Mucosa of stomach (tissue), 1 donor: ENCODE data around the gene NTN4.
"Not testable (repeated sequence)": the region's sequence is repeated elsewhere in the genome, so short reads cannot be mapped to it uniquely, and the experiment has no call there.

Experiments
- H3K27me3 ChIP-seq: one replicate; pipeline ENCODE4 v1.7.0; 2013; ENCODE audit warnings: mild to moderate bottlenecking, low read length; ENCODE audit not compliant: control insufficient read depth, insufficient read depth
- H3K36me3 ChIP-seq: one replicate; pipeline ENCODE4 v1.7.0; 2013; ENCODE audit warnings: low read length; ENCODE audit not compliant: control insufficient read depth, insufficient read depth
- H3K4me1 ChIP-seq: one replicate; pipeline ENCODE4 v1.7.0; 2013; ENCODE audit warnings: mild to moderate bottlenecking, low read length; ENCODE audit not compliant: control insufficient read depth, insufficient read depth
- H3K4me3 ChIP-seq: one replicate; pipeline ENCODE4 v1.7.0; 2013; ENCODE audit warnings: low read length
- H3K9ac ChIP-seq: one replicate; pipeline ENCODE4 v1.7.0; 2013; ENCODE audit warnings: mild to moderate bottlenecking, low read length, moderate library complexity
- H3K9me3 ChIP-seq: one replicate; pipeline ENCODE4 v1.7.0; 2013; ENCODE audit warnings: mild to moderate bottlenecking, low read length, moderate library complexity; ENCODE audit not compliant: control insufficient read depth
- donor health status: Pancreatic carcinoma.

Gene NTN4

GRCh38 chr12:95623554-95624170, 166.9 kb downstream of the NTN4 start:
- no peak overlapping the region for H3K4me3 ChIP-seq
- H3K27me3 ChIP-seq: no peaks in the 10 kb centered on the region
- H3K9me3 ChIP-seq: no peaks in the 10 kb centered on the region
- peaks cover 49% of the 10 kb centered on the region for H3K4me1 ChIP-seq
- H3K36me3 ChIP-seq: no peaks in the 10 kb centered on the region
- peak overlapping the region; percentile 0 for H3K9ac ChIP-seq

- Histone ChIP-seq H3K27me3 (no peaks in the 10 kb centered on the region), H3K9ac (no peak overlapping the region), H3K9me3 (no peaks in the 10 kb centered on the region), H3K4me1 (peaks cover 43% of the 10 kb centered on the region), H3K36me3 (no peaks in the 10 kb centered on the region), H3K4me3 (no peak overlapping the region)
These were observed 167.7 kb downstream of the NTN4 start for GRCh38 chr12:95622879-95623278.

GRCh38 chr12:95621725-95622124, 168.8 kb downstream of the NTN4 start:
- Histone ChIP-seq H3K4me3 (no peak overlapping the region), H3K9ac (no peak overlapping the region), H3K27me3 (no peaks in the 10 kb centered on the region), H3K9me3 (no peaks in the 10 kb centered on the region), H3K36me3 (no peaks in the 10 kb centered on the region), H3K4me1 (peaks cover 35% of the 10 kb centered on the region)

GRCh38 chr12:95620171-95620570, 170.4 kb downstream of the NTN4 start:
- H3K4me3 ChIP-seq: no peak overlapping the region
- H3K4me1 ChIP-seq: peaks cover 31% of the 10 kb centered on the region
- no peaks in the 10 kb centered on the region for H3K27me3 ChIP-seq
- no peaks in the 10 kb centered on the region for H3K36me3 ChIP-seq
- H3K9me3 ChIP-seq: no peaks in the 10 kb centered on the region
- H3K9ac ChIP-seq: no peak overlapping the region

DNA sequence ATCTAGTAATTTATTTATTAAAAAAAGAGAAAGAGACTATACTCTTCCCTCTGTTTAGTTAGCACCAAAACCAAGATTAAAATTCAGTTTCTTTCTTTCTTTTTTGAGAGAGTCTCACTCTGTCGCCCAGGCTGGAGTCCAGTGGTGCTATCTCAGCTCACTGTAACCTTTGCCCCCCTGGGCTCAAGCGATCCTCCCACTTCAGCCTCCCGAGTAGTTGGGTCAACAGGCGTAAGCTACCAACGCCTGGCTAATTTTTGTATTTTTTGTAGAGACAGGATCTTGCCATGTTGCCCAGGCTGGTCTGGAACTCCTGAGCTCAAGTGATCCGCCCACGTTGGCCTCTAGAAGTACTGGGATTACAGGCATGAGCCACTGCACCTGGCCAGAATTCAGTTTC, 174.1 kb downstream of the NTN4 start:
- not testable (repeated sequence) for H3K9me3 ChIP-seq, H3K36me3 ChIP-seq, H3K9ac ChIP-seq, H3K27me3 ChIP-seq, H3K4me3 ChIP-seq
- H3K4me1 ChIP-seq: peaks cover 11% of the 10 kb centered on the region

- H3K4me3 ChIP-seq: no peak overlapping the region
- no peak overlapping the region for H3K9ac ChIP-seq
- no peaks in the 10 kb centered on the region for H3K9me3 ChIP-seq
- peaks cover 12% of the 10 kb centered on the region for H3K4me1 ChIP-seq
- H3K36me3 ChIP-seq: no peaks in the 10 kb centered on the region
- H3K27me3 ChIP-seq: no peaks in the 10 kb centered on the region
These were observed 174.8 kb downstream of the NTN4 start for GRCh38 chr12:95615749-95616148.

DNA sequence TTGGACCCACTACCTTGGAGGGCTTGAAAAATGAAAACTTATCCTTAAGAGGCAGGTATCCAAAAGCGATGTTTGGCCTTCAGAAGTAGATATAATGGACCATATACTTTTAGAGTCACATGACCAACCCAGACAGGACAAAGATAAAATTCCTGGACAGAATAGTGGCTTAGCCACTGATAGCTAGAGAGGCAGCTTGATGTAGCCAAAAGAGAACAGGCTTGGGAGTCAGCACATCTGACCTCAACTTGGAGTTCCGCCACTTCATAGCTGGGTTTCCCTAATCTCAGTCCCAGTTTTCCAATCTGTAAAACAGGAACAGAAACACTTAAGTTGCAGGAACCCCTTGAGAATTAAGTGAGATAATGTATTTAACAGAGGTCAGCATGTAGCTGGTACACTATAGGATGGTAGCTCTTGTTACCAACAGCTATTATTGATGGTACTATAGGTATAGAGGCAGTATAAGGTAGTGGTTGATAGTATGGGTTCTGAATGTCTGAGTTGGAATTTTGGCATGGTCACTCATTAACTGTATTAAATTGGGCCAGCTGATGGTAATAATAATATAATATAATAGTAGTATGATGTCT, 176.1 kb downstream of the NTN4 start:
- Histone ChIP-seq H3K4me3 (no peak overlapping the region), H3K36me3 (no peaks in the 10 kb centered on the region), H3K27me3 (no peaks in the 10 kb centered on the region), H3K9ac (no peak overlapping the region), H3K9me3 (no peaks in the 10 kb centered on the region), H3K4me1 (peaks cover 9% of the 10 kb centered on the region)

DNA sequence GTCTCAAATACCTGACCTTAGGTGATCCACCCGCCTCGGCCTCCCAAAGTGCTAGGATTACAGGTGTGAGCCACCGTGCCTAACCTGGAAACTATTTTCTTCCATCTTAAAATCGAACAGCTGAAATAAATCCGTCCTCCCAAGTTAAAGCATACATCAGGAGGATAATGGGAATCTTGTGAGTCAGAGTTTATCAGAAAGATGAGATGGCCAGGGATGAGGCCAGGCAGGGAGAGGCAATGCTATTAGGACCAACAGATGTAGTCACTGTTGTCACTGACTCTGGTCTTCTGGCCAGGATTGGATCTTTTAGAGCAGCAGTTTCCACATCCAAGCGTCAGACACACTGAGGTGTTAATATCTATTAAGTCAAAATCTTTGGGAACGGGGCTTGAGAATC, 177.5 kb downstream of the NTN4 start:
- Histone ChIP-seq H3K27me3 (no peaks in the 10 kb centered on the region), H3K4me1 (peaks cover 17% of the 10 kb centered on the region), H3K36me3 (no peaks in the 10 kb centered on the region)

DNA sequence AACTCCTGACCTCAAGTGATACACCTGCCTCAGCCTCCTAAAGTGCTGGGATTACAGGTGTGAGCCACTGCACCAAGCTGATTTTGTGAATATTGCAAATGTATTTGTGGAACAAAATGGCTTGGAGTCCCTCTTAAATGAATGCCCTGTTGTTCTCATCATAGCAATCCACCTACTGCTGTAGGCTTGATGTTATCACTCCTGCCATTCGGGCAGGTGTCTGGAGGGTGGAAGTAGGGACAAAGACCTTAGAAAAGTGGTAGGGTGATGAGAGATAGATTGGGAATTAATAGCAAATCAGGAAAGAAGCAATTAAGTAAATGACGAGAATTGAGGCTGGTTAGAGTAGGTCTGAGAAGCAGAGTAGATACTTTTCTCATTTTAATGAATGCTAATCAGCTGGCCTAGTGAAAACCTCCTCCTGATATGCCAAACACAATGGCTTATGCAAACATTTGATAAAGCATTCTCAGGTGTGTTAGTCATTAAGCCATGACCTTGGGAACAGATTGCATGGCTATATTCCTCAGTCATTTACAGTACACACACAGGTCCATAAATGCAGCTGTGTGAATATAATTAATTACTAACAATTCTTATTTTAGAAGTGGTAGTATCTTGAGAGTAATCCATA, 178.8 kb downstream of the NTN4 start:
- Histone ChIP-seq H3K36me3 (no peaks in the 10 kb centered on the region), H3K27me3 (no peaks in the 10 kb centered on the region), H3K9me3 (no peaks in the 10 kb centered on the region), H3K9ac (no peak overlapping the region), H3K4me3 (no peak overlapping the region), H3K4me1 (peaks cover 23% of the 10 kb centered on the region)

More for the DNA sequence above, 177.5 kb downstream of the NTN4 start:
- Histone ChIP-seq H3K9me3 (no peaks in the 10 kb centered on the region), H3K9ac (no peak overlapping the region), H3K4me3 (no peak overlapping the region)

- H3K9ac ChIP-seq: no peak overlapping the region
- H3K9me3 ChIP-seq: no peaks in the 10 kb centered on the region
- H3K36me3 ChIP-seq: no peaks in the 10 kb centered on the region
These were observed 182.1 kb downstream of the NTN4 start for GRCh38 chr12:95608252-95609033.

More at GRCh38 chr12:95608252-95609033, 182.1 kb downstream of the NTN4 start:
- Histone ChIP-seq H3K4me3 (no peak overlapping the region), H3K4me1 (peaks cover 19% of the 10 kb centered on the region), H3K27me3 (no peaks in the 10 kb centered on the region)
